HEK293 (cell line): ENCODE measurements around the gene R3HDM2.

ENCODE experiments used
- CTCF ChIA-PET: fragments of 350-600 bp; formaldehyde crosslinking; extraction: SDS; loops from one replicate; lab custom pipeline; 2021; ENCODE audit warnings: antibody characterized with exemption; lab: Yijun Ruan, JAX
- POLR2A ChIA-PET: fragments of 300-600 bp; formaldehyde crosslinking; extraction: SDS; loops from one replicate; lab custom pipeline; 2020; ENCODE audit warnings: antibody characterized with exemption, inconsistent platforms; lab: Yijun Ruan, JAX
- H3K27ac ChIP-seq: fragments of 200-500 bp; sonication (Bioruptor generic); 2 replicates; pipeline ENCODE4 v1.5.1; 2014; ENCODE audit warnings: low read depth, low read length, control low read depth, inconsistent platforms; ENCODE audit errors: extremely low read depth
- H3K36me3 ChIP-seq, 2 experiments: fragments of 200-500 bp in 1 of 2; sonication (Bioruptor generic) in 1 of 2; 1 replicate in 1 of 2; 2 replicates in 1 of 2; pipeline ENCODE4 v1.5.1; 2014 to 2017; ENCODE audit warnings: inconsistent platforms in 2 of 2, low read length in 2 of 2; ENCODE audit not compliant: control insufficient read depth in 2 of 2, insufficient read depth in 1 of 2
- H3K4me1 ChIP-seq: fragments of 200-500 bp; sonication (Bioruptor generic); 2 replicates; pipeline ENCODE4 v1.5.1; 2014; ENCODE audit warnings: mild to moderate bottlenecking, low read length, inconsistent platforms; ENCODE audit not compliant: control insufficient read depth, insufficient read depth
- H3K4me3 ChIP-seq: 2 replicates; pipeline ENCODE4 v1.5.1; 2011; ENCODE audit warnings: low read depth, mild to moderate bottlenecking, control low read depth, low read length, moderate library complexity
- H3K9me3 ChIP-seq: fragments of 200-500 bp; sonication (Bioruptor generic); 2 replicates; pipeline ENCODE4 v1.5.1; 2014; ENCODE audit warnings: low read depth, low read length, inconsistent platforms; ENCODE audit not compliant: control insufficient read depth, insufficient read depth
- HOXD13 ChIP-seq: sonication (generic); formaldehyde crosslinking; IDR thresholded peaks from 2 replicates; pipeline ENCODE4 v1.8.0; 2022; ENCODE audit warnings: missing genetic modification reagents, borderline replicate concordance
- PRDM10 ChIP-seq: fragments of 450-650 bp; formaldehyde crosslinking; IDR thresholded peaks from 2 replicates; pipeline ENCODE4 v1.5.1; 2016; ENCODE audit warnings: missing biosample characterization, missing genetic modification characterization
- REPIN1 ChIP-seq: fragments of 450-650 bp; formaldehyde crosslinking; IDR thresholded peaks from 2 replicates; pipeline ENCODE4 v1.5.1; 2017; ENCODE audit warnings: missing biosample characterization, missing genetic modification characterization, low read depth
- ZBTB49 ChIP-seq: fragments of 450-650 bp; formaldehyde crosslinking; IDR thresholded peaks from 2 replicates; pipeline ENCODE4 v1.5.1; 2016; ENCODE audit warnings: missing biosample characterization, missing genetic modification characterization, low read depth
- ZBTB6 ChIP-seq: fragments of 450-650 bp; formaldehyde crosslinking; IDR thresholded peaks from 2 replicates; pipeline ENCODE4 v1.5.1; 2017; ENCODE audit warnings: missing biosample characterization, missing genetic modification characterization
- ZNF280D ChIP-seq: fragments of 450-650 bp; formaldehyde crosslinking; IDR thresholded peaks from 2 replicates; pipeline ENCODE4 v1.5.1; 2016; ENCODE audit warnings: missing biosample characterization, missing genetic modification characterization

Gene R3HDM2

GRCh38 chr12:57470970-57471656 lies 40.3 kb upstream of the R3HDM2 start:
- 0 out of 2 replicates have a peak, but pooled peaks have one; percentile 15 for TF ChIP-seq PRDM10 (tag by site-specific recombination)
- no peak for TF ChIP-seq HOXD13 (CRISPR knock-in tag)
- TF ChIP-seq ZBTB49 (tag by site-specific recombination) = no peak
- H3K9me3 ChIP-seq = no peaks in the 10 kb centered on the region
- H3K36me3 ChIP-seq = no peaks in the 10 kb centered on the region
- CTCF ChIA-PET = interaction anchor here (1.2 kb wide), 1 partner anchor 13 kb away, joined by 6 read pairs; the partner anchor contains the start of gene GLI1
- H3K4me1 ChIP-seq = no peaks in the 10 kb centered on the region
- POLR2A ChIA-PET = no interaction called here
- H3K4me3 ChIP-seq = no peak overlapping the region
- H3K27ac ChIP-seq = no peak overlapping the region

- ChIA-PET POLR2A (no interaction called here), CTCF (interaction anchor here (1.2 kb wide), 2 partner anchors 12 to 139 kb away, joined by 3 to 6 read pairs; partner anchors contain the start of gene GLI1)
- Histone ChIP-seq H3K9me3 (no peaks in the 10 kb centered on the region), H3K4me3 (no peak overlapping the region), H3K27ac (no peak overlapping the region), H3K36me3 (no peaks in the 10 kb centered on the region), H3K4me1 (no peaks in the 10 kb centered on the region)
- TF ChIP-seq REPIN1 (tag by site-specific recombination) (no peak), PRDM10 (tag by site-specific recombination) (0 out of 2 replicates have a peak, but pooled peaks have one; percentile 15), ZBTB6 (tag by site-specific recombination) (no peak), ZNF280D (tag by site-specific recombination) (no peak)
These were observed 39.6 kb upstream of the R3HDM2 start for GRCh38 chr12:57470286-57470969.
